Measurements from ENCODE around the gene SVOPL. TPM values are rescaled to one million over a fixed set of nuclear protein-coding genes. Genes with fewer than 3 reads are reported as not detected.

Gene SVOPL
- polyA plus RNA-seq, 3 donors: not detected

DNA sequence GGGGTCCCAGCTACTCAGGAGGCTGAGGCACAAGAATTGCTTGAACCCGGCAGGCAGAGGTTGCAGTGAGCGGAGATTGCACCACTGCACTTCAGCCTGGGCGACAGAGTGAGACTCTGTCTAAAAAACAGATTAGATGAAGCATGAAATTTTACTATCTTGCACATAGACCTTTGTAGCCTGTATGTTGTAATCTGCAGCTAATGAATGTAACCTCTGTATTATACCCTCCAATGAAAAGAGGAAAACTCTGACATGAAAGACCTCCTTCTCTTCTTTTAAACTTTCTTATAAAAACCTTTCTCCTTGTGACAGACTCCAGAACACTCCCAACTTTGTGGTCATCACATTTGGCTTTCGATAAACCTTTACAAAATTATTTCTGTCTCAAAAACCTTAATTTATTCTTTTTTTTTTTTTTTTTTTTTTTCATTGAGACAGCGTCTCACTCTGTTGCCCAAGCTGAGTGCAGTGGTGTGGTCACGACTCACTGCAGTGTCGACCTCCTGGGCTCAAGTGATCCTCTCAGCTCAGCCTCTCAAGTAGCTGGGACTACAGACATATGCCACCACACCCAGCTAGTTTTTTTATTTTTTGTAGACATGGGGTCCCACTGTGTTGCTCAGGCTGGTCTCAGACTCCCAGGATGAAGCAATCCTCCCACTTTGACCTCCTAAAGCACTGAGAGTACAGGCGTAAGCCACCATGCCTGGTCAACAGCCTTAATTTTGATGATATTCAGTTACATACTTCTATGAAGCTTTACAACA lies 97.4 kb downstream of the SVOPL start:
- Histone ChIP-seq H4K20me1 (ENCODE audit: insufficient read depth, low read length) (no peaks in the 10 kb centered on the region), H3K36me3 (replicated peaks in 1 of 2; ENCODE audit: control insufficient read depth in 1 of 2, insufficient read depth in 2 of 2, low read length in 2 of 2) (no peaks in the 10 kb centered on the region), H3K9ac (ENCODE audit: insufficient read depth, low read length, poor library complexity, severe bottlenecking) (no peak overlapping the region), H3K4me3 (replicated peaks in 1 of 3; ENCODE audit: low read depth in 2 of 3, low read length in 3 of 3) (no peak overlapping the region), H3K4me2 (replicated peaks; ENCODE audit: extremely low read depth, low read length, poor library complexity, severe bottlenecking) (no peak overlapping the region), H3K9me3 (replicated peaks in 1 of 2; ENCODE audit: control insufficient read depth in 1 of 2, insufficient read depth in 1 of 2, low read length in 2 of 2) (peaks cover 0 to 3% of the 10 kb centered on the region in 2 donors), H2AFZ (ENCODE audit: insufficient read depth, low read depth, low read length, poor library complexity, severe bottlenecking) (no peak overlapping the region), H3K27ac (ENCODE audit: low read depth in 1 of 2, low read length in 2 of 2) (no peak overlapping the region), H3K79me2 (ENCODE audit: insufficient read depth, low read length) (no peaks in the 10 kb centered on the region), H3K27me3 (ENCODE audit: control insufficient read depth in 2 of 2, insufficient read depth in 2 of 2, low read length in 2 of 2) (no peaks in the 10 kb centered on the region), H3K4me1 (ENCODE audit: control insufficient read depth in 1 of 2, insufficient read depth in 2 of 2, low read length in 2 of 2) (no peaks in the 10 kb centered on the region)
- 97% methylated on average over 4 of the region's 8 CpGs for WGBS (ENCODE audit: insufficient coverage)
- H3K36me3 Mint-ChIP-seq: no peaks in the 10 kb centered on the region
- DNase-seq: no peak
- no peak overlapping the region for H3K27ac Mint-ChIP-seq
- H3K4me3 Mint-ChIP-seq: no peak overlapping the region
- intact Hi-C loops (cut with micrococcal nuclease): no loop called here
- peaks cover 0 to 2% (median 0%) of the 10 kb centered on the region in 3 donors for H3K27me3 Mint-ChIP-seq (ENCODE audit: low read depth in 3 of 3)
- TF ChIP-seq, protein P1, sequence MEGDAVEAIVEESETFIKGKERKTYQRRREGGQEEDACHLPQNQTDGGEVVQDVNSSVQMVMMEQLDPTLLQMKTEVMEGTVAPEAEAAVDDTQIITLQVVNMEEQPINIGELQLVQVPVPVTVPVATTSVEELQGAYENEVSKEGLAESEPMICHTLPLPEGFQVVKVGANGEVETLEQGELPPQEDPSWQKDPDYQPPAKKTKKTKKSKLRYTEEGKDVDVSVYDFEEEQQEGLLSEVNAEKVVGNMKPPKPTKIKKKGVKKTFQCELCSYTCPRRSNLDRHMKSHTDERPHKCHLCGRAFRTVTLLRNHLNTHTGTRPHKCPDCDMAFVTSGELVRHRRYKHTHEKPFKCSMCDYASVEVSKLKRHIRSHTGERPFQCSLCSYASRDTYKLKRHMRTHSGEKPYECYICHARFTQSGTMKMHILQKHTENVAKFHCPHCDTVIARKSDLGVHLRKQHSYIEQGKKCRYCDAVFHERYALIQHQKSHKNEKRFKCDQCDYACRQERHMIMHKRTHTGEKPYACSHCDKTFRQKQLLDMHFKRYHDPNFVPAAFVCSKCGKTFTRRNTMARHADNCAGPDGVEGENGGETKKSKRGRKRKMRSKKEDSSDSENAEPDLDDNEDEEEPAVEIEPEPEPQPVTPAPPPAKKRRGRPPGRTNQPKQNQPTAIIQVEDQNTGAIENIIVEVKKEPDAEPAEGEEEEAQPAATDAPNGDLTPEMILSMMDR (IDR thresholded peaks at IDR 0.05): no peak
- peaks cover 16% of the 10 kb centered on the region for H3K4me1 Mint-ChIP-seq
- H3K9me3 Mint-ChIP-seq: peaks cover 2 to 14% (median 8%) of the 10 kb centered on the region in 7 donors

GRCh38 chr7:138602451-138602850 lies 98.7 kb downstream of the SVOPL start:
- TF ChIP-seq, protein P1 (IDR thresholded peaks at IDR 0.05): no peak
- peaks cover 2 to 14% (median 8%) of the 10 kb centered on the region in 7 donors for H3K9me3 Mint-ChIP-seq
- H3K36me3 Mint-ChIP-seq: no peaks in the 10 kb centered on the region
- H3K36me3 ChIP-seq (replicated peaks in 1 of 2; ENCODE audit: control insufficient read depth in 1 of 2, insufficient read depth in 2 of 2, low read length in 2 of 2): no peaks in the 10 kb centered on the region
- H3K27ac ChIP-seq (ENCODE audit: low read depth in 1 of 2, low read length in 2 of 2): no peak overlapping the region
- H2AFZ ChIP-seq (ENCODE audit: insufficient read depth, low read depth, low read length, poor library complexity, severe bottlenecking): no peak overlapping the region
- H3K4me1 Mint-ChIP-seq: peaks cover 7% of the 10 kb centered on the region
- H4K20me1 ChIP-seq (ENCODE audit: insufficient read depth, low read length): no peaks in the 10 kb centered on the region
- DNase-seq: no peak
- H3K9ac ChIP-seq (ENCODE audit: insufficient read depth, low read length, poor library complexity, severe bottlenecking): no peak overlapping the region
- WGBS (ENCODE audit: insufficient coverage): no CpG with 5 or more reads among the region's 1 CpG
- peaks cover 0 to 2% (median under 1%) of the 10 kb centered on the region in 3 donors for H3K27me3 Mint-ChIP-seq (ENCODE audit: low read depth in 3 of 3)
- no peak overlapping the region for H3K4me2 ChIP-seq (replicated peaks; ENCODE audit: extremely low read depth, low read length, poor library complexity, severe bottlenecking)
- intact Hi-C loops (cut with micrococcal nuclease): no loop called here
- H3K4me3 Mint-ChIP-seq: no peak overlapping the region
- H3K27me3 ChIP-seq (ENCODE audit: control insufficient read depth in 2 of 2, insufficient read depth in 2 of 2, low read length in 2 of 2): no peaks in the 10 kb centered on the region
- no peaks in the 10 kb centered on the region for H3K79me2 ChIP-seq (ENCODE audit: insufficient read depth, low read length)
- no peaks in the 10 kb centered on the region for H3K4me1 ChIP-seq (ENCODE audit: control insufficient read depth in 1 of 2, insufficient read depth in 2 of 2, low read length in 2 of 2)
- H3K9me3 ChIP-seq (replicated peaks in 1 of 2; ENCODE audit: control insufficient read depth in 1 of 2, insufficient read depth in 1 of 2, low read length in 2 of 2): peaks cover 0 to 3% of the 10 kb centered on the region in 2 donors
- H3K27ac Mint-ChIP-seq: no peak overlapping the region
- H3K4me3 ChIP-seq (replicated peaks in 1 of 3; ENCODE audit: low read depth in 2 of 3, low read length in 3 of 3): no peak overlapping the region

Measured in CD14-positive monocyte (primary cell).